OCI-LY1 (cell line): Measurements from ENCODE around the gene NDUFAF8.
A peak's percentile ranks its signal among the peaks of the same experiment; 100 is the strongest.

Experiments
- H2AFZ ChIP-seq: fragments of 200-600 bp; sonication (generic), shearing (Covaris generic); 2 replicates; pipeline ENCODE4 v1.6.0; 2014; ENCODE audit warnings: antibody characterized with exemption, mild to moderate bottlenecking, low read length
- H3F3A ChIP-seq: fragments of 200-600 bp; sonication (generic), shearing (Covaris generic); 2 replicates; pipeline ENCODE4 v1.6.0; 2014; ENCODE audit warnings: mild to moderate bottlenecking, antibody characterized with exemption, low read length, moderate library complexity; ENCODE audit not compliant: insufficient read depth
- H3K27ac ChIP-seq: fragments of 200-600 bp; sonication (generic); 2 replicates; pipeline ENCODE4 v1.5.1; 2014; ENCODE audit warnings: low read length, mixed run types, mild to moderate bottlenecking, low read depth; ENCODE audit not compliant: poor library complexity, severe bottlenecking
- H3K27me3 ChIP-seq: fragments of 200-600 bp; sonication (generic); 2 replicates; pipeline ENCODE4 v1.6.0; 2014; ENCODE audit warnings: antibody characterized with exemption, mild to moderate bottlenecking, low read length, moderate library complexity; ENCODE audit not compliant: insufficient read depth
- H3K36me3 ChIP-seq: fragments of 200-600 bp; sonication (generic); 2 replicates; pipeline ENCODE4 v1.6.1; 2014; ENCODE audit warnings: mild to moderate bottlenecking, antibody characterized with exemption, low read length, moderate library complexity, mixed read lengths; ENCODE audit not compliant: insufficient read depth
- H3K4me1 ChIP-seq: fragments of 200-600 bp; sonication (generic); 2 replicates; pipeline ENCODE4 v1.5.1; 2014; ENCODE audit warnings: mild to moderate bottlenecking, low read length, moderate library complexity; ENCODE audit not compliant: insufficient read depth, severe bottlenecking
- H3K4me2 ChIP-seq: fragments of 200-600 bp; sonication (generic), shearing (Covaris generic); 2 replicates; pipeline ENCODE4 v1.6.1; 2014; ENCODE audit warnings: low read length
- H3K4me3 ChIP-seq: fragments of 200-600 bp; sonication (generic); 2 replicates; pipeline ENCODE4 v1.5.1; 2014; ENCODE audit warnings: low read length, low read depth, mild to moderate bottlenecking, mixed read lengths; ENCODE audit not compliant: poor library complexity, severe bottlenecking
- H3K79me2 ChIP-seq: fragments of 200-600 bp; shearing (Covaris generic); 2 replicates; pipeline ENCODE4 v1.6.1; 2016; ENCODE audit warnings: mixed run types, low read length, mixed read lengths; ENCODE audit not compliant: insufficient read depth
- H3K9ac ChIP-seq: fragments of 200-600 bp; sonication (generic), shearing (Covaris generic); 2 replicates; pipeline ENCODE4 v1.6.1; 2014; ENCODE audit warnings: mild to moderate bottlenecking, low read length, mixed read lengths
- H3K9me2 ChIP-seq: fragments of 200-600 bp; sonication (generic), shearing (Covaris generic); 2 replicates; pipeline ENCODE4 v1.6.1; 2014; ENCODE audit warnings: low read depth, mild to moderate bottlenecking, low read length, mixed read lengths
- H3K9me3 ChIP-seq: fragments of 200-600 bp; shearing (Covaris generic); 2 replicates; pipeline ENCODE4 v1.6.1; 2014; ENCODE audit warnings: low read length, mixed read lengths
- H4K20me1 ChIP-seq: fragments of 200-600 bp; sonication (generic), shearing (Covaris generic); 2 replicates; pipeline ENCODE4 v1.6.0; 2016; ENCODE audit warnings: mild to moderate bottlenecking, low read length; ENCODE audit not compliant: insufficient read depth
- EZH2 ChIP-seq: fragments of 200-600 bp; sonication (generic), shearing (Covaris generic); IDR thresholded peaks from 2 replicates; pipeline ENCODE4 v1.8.0; 2017; ENCODE audit warnings: borderline replicate concordance, mixed run types, mild to moderate bottlenecking, antibody characterized with exemption, low read length, moderate library complexity, mixed read lengths
- TF ChIP-seq, protein P1 (sequence below): fragments of 200-600 bp; sonication (generic), shearing (Covaris generic); IDR thresholded peaks from 2 replicates; pipeline ENCODE4 v1.5.1; 2017; ENCODE audit warnings: mild to moderate bottlenecking, antibody characterized with exemption, low read length, moderate library complexity, mixed read lengths

Gene NDUFAF8

DNA sequence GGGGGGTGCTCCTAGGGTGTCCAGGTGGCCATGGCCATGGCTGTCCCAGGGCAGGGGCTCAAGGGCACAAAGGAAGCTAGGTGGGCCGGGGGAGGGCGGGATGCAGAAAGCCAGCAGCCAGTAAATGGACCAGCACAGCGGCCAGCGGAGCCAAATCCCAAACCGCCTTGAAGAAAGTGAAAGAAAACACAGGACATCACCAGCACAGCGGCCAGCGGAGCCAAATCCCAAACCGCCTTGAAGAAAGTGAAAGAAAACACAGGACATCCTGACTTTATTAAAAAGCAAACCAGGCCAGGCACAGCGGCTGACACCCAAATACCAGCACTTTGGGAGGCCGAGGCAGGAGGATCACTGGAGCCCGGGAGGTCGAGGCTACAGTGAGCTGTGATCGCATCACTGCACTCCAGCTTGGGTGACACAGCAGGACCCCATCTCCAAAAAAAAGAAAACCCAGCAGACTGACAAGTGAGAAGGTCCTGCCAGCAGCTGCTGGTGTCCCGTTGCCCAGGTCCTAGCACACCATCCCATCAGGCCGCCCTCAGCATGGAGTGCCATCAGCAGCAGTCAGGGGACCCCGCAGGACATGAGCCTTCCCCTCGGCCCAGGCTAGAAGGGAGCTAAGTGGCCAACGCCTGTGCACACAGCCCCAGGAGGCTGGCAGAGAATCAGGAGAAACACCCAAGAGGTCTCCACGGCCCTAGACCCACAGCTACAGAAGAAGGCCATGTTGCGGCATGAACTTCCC, 39.0 kb downstream of the NDUFAF8 start:
- no peak overlapping the region for H3K4me3 ChIP-seq
- no peak overlapping the region for H3K9ac ChIP-seq
- no peaks in the 10 kb centered on the region for H3F3A ChIP-seq
- H3K36me3 ChIP-seq = peaks cover 34% of the 10 kb centered on the region
- H3K27me3 ChIP-seq = no peaks in the 10 kb centered on the region
- H4K20me1 ChIP-seq = no peaks in the 10 kb centered on the region
- H3K9me3 ChIP-seq = no peaks in the 10 kb centered on the region
- no peaks in the 10 kb centered on the region for H3K79me2 ChIP-seq
- H3K4me1 ChIP-seq = peaks cover 10% of the 10 kb centered on the region
- no peaks in the 10 kb centered on the region for H3K9me2 ChIP-seq
- no peak overlapping the region for H2AFZ ChIP-seq
- TF ChIP-seq, protein P1, sequence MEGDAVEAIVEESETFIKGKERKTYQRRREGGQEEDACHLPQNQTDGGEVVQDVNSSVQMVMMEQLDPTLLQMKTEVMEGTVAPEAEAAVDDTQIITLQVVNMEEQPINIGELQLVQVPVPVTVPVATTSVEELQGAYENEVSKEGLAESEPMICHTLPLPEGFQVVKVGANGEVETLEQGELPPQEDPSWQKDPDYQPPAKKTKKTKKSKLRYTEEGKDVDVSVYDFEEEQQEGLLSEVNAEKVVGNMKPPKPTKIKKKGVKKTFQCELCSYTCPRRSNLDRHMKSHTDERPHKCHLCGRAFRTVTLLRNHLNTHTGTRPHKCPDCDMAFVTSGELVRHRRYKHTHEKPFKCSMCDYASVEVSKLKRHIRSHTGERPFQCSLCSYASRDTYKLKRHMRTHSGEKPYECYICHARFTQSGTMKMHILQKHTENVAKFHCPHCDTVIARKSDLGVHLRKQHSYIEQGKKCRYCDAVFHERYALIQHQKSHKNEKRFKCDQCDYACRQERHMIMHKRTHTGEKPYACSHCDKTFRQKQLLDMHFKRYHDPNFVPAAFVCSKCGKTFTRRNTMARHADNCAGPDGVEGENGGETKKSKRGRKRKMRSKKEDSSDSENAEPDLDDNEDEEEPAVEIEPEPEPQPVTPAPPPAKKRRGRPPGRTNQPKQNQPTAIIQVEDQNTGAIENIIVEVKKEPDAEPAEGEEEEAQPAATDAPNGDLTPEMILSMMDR = no peak
- no peak for TF ChIP-seq EZH2
- H3K27ac ChIP-seq = no peak overlapping the region
- no peak overlapping the region for H3K4me2 ChIP-seq

DNA sequence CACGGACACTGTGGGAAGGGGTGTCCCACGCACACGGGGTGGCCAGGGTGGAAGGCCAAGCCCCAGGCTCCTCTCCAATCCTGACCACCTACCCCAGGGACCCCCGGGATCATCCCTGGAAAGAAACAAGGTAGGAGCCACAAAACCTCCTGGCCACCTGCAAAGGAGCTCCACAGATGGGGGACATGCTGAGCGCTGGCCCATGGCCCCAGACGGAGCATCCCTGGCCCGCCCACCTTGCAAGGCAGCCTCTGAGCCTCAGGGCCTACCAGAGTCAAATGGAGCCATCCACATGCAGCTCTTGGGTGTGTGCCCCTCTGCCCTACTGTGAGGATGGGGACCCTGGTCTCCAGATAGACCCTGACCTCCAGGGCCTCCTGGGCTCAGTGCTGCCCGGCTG, 39.7 kb downstream of the NDUFAF8 start:
- peaks cover 27% of the 10 kb centered on the region for H3K36me3 ChIP-seq

DNA sequence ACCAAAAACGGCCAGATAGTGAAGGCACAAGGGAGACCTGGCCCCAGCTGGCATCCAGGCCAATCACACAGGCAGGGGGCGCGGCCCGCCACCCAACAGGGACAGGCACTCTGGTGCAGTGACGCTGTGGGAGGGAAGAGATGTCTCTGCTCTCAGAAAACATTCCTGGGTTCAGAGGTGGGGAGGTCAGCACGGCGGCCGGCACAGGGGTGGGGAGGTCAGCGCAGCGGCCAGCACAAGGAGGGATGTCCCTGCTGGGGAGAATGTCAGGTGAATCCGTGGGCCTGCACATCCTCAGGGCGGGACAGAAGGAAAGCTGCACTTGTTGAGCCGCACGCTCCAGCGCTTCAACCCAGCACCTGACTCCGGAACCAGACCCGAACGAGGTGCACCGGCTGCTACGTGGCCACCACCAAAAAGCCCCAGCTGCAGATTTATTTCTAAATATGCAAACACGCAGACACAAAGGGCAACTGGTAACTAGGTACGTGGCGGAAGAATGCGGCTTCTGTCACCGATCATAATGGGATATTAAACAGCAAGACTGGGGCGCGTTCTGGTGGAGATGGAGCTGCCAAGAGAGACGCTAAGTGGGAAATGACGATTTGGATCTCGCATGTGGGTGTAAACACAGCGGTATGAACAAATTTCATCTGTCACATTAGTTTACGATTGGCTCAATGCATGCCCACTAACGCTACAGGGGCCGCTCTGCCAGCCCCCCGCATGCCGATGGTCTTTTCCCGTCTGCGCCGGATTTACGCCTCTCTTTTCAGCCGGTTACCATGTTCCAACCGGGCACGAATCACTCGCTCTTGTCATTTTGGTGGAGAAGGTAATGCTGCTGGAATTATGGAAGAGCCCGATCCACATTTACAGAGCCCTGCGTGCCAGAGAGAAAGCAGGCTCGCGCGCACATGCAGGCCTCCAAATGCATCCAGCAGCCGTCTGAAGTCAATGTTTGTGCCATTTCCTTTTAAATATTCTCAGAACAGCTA, 40.5 kb downstream of the NDUFAF8 start:
- Histone ChIP-seq H3K4me2 (no peak overlapping the region), H3K9me2 (no peaks in the 10 kb centered on the region), H3K4me1 (peaks cover 10% of the 10 kb centered on the region), H3K27me3 (no peaks in the 10 kb centered on the region), H3K4me3 (no peak overlapping the region), H3K27ac (peak overlapping the region; percentile 24), H3K9me3 (no peaks in the 10 kb centered on the region), H2AFZ (no peak overlapping the region), H3K9ac (no peak overlapping the region), H3K36me3 (peaks cover 24% of the 10 kb centered on the region), H4K20me1 (no peaks in the 10 kb centered on the region), H3F3A (no peaks in the 10 kb centered on the region), H3K79me2 (no peaks in the 10 kb centered on the region)
- TF ChIP-seq, protein P1 = no peak
- no peak for TF ChIP-seq EZH2

More for the DNA sequence above, 39.7 kb downstream of the NDUFAF8 start:
- no peaks in the 10 kb centered on the region for H3K27me3 ChIP-seq
- no peaks in the 10 kb centered on the region for H3K79me2 ChIP-seq
- H3K4me1 ChIP-seq = peaks cover 10% of the 10 kb centered on the region
- H3K9ac ChIP-seq = no peak overlapping the region
- no peak overlapping the region for H3K4me3 ChIP-seq
- no peaks in the 10 kb centered on the region for H4K20me1 ChIP-seq
- no peaks in the 10 kb centered on the region for H3F3A ChIP-seq
- no peak overlapping the region for H2AFZ ChIP-seq
- H3K9me3 ChIP-seq = no peaks in the 10 kb centered on the region
- H3K9me2 ChIP-seq = no peaks in the 10 kb centered on the region
- H3K4me2 ChIP-seq = no peak overlapping the region
- H3K27ac ChIP-seq = no peak overlapping the region
- TF ChIP-seq EZH2 = no peak
- TF ChIP-seq, protein P1 = no peak
